Skeletal muscle satellite cell (primary cell): ENCODE results near the gene BRDT.
"Not testable (repeated sequence)": the region's sequence is repeated elsewhere in the genome, so short reads cannot be mapped to it uniquely, and the experiment has no call there.

Experiments
- H3K27me3 ChIP-seq: 2 replicates; pipeline ENCODE4 v1.7.0; 2013; ENCODE audit warnings: low read length; ENCODE audit not compliant: control insufficient read depth, insufficient read depth
- H3K36me3 ChIP-seq: 2 replicates; pipeline ENCODE4 v1.7.0; 2013; ENCODE audit warnings: mild to moderate bottlenecking, control low read depth, low read length; ENCODE audit not compliant: insufficient read depth
- H3K4me1 ChIP-seq: 2 replicates; pipeline ENCODE4 v1.7.0; 2013; ENCODE audit warnings: low read length; ENCODE audit not compliant: control insufficient read depth, insufficient read depth
- H3K4me2 ChIP-seq: 2 replicates; pipeline ENCODE4 v1.7.0; 2013; ENCODE audit warnings: mild to moderate bottlenecking, low read length
- H3K4me3 ChIP-seq: 2 replicates; pipeline ENCODE4 v1.7.0; 2013; ENCODE audit warnings: low read length
- H3K9ac ChIP-seq: 2 replicates; pipeline ENCODE4 v1.7.0; 2013; ENCODE audit warnings: mild to moderate bottlenecking, low read depth, low read length, moderate library complexity
- H3K9me3 ChIP-seq: replicated peaks from 2 replicates; pipeline ENCODE4 v1.7.0; 2013; ENCODE audit warnings: mild to moderate bottlenecking, control low read depth, low read length

The BRDT gene

DNA sequence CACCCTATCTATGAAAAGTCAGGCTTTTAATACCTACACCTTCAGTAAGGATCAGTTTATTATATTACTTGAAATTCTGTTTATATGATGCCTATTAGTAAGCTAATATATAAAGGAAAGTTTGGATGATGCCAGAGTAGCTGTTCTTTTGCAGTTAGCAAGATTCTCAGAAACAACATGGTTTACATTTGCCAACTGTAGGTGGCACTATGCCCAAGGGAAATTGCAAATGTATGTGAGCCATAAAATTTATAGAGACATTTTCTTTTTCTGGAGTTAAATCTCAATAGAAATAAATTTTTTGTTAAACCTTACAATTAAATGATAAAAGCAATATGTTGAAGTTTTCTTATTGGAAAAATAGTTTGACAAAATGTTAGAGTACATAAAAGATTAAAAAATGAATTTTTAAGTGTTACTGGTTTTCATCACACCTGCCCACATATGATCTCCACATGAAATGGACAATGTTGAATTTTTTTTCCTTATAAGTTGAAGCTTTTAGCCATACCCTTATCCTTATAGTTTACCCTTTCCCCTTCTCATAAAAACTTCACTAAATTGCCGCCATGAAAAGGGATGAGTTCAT, 48.5 kb downstream of the BRDT start:
- H3K9me3 ChIP-seq: no peaks in the 10 kb centered on the region
- no peaks in the 10 kb centered on the region for H3K36me3 ChIP-seq
- H3K9ac ChIP-seq: no peak overlapping the region
- no peak overlapping the region for H3K4me2 ChIP-seq
- H3K4me1 ChIP-seq: no peaks in the 10 kb centered on the region
- H3K27me3 ChIP-seq: no peaks in the 10 kb centered on the region
- no peak overlapping the region for H3K4me3 ChIP-seq

DNA sequence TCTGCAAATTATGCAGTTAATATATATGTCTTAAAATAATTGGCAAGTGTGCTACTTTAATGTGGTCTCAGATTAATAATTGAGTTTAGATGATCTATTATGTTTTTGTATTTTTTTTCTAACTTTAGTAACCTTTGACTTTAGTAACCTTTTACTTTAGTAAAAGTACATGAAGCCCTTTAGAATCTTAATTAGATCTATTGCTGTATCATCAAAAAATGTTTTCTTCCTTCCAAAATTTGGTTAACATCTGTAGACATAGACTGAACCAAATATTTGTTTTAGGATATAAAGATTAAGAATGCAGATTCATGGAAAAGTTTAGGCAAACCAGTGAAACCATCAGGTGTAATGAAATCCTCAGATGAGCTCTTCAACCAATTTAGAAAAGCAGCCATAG, 54.9 kb downstream of the BRDT start:
- H3K4me3 ChIP-seq: no peak overlapping the region
- no peak overlapping the region for H3K4me2 ChIP-seq
- H3K4me1 ChIP-seq: no peaks in the 10 kb centered on the region
- H3K9me3 ChIP-seq: no peaks in the 10 kb centered on the region
- H3K9ac ChIP-seq: no peak overlapping the region
- no peaks in the 10 kb centered on the region for H3K36me3 ChIP-seq
- H3K27me3 ChIP-seq: peaks cover 4% of the 10 kb centered on the region

DNA sequence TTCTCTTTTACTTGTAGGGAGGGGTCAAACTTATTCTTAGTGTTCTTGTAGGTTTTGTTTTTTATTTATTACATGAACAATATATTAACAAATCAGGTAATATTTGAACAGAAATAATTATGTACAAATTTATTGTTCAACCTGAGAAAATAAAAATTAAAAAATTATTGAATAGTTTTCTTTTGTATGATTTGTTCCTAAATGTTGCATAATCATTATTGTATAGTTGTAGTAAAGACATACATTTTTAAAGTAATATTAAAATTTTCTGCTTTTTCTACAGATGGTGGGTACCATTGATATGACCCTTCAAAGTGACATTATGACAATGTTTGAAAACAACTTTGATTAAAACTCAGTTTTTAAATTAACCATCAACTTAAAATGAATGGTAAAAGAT, 64.7 kb downstream of the BRDT start:
- Histone ChIP-seq H3K4me1 (no peaks in the 10 kb centered on the region), H3K9ac (no peak overlapping the region), H3K4me2 (no peak overlapping the region), H3K36me3 (no peaks in the 10 kb centered on the region), H3K9me3 (no peaks in the 10 kb centered on the region), H3K27me3 (no peaks in the 10 kb centered on the region), H3K4me3 (no peak overlapping the region)

DNA sequence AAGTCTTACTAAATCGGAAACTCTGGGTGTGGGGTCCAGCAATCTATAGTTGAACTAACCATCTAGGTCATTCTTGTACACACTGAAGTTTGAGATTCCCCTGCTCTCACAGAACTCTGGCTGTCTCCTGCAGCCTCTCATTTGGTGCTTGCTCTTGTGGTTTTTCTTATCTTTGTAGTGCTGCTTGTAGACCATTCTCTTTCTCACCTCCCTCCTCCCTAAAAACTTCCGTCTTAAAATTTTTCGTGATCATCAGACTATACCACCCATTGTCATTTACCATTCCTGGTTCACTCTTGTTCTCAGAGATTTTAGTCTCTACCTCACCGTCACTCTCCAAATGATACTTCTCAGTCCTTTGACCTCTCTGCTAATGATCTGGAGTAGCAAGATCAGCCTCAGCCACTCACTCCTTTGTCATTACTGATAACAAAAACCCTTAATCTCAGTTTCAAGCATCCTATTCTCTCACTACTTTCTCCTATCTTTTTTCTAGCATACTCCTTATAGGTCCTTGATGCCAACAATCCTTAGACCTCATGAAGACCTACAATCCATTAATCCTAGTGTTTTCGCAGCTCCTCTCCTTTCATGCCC, 67.6 kb downstream of the BRDT start:
- Histone ChIP-seq H3K4me3 (no peak overlapping the region), H3K9me3 (no peaks in the 10 kb centered on the region), H3K4me2 (no peak overlapping the region), H3K27me3 (no peaks in the 10 kb centered on the region), H3K9ac (no peak overlapping the region), H3K4me1 (no peaks in the 10 kb centered on the region), H3K36me3 (no peaks in the 10 kb centered on the region)

DNA sequence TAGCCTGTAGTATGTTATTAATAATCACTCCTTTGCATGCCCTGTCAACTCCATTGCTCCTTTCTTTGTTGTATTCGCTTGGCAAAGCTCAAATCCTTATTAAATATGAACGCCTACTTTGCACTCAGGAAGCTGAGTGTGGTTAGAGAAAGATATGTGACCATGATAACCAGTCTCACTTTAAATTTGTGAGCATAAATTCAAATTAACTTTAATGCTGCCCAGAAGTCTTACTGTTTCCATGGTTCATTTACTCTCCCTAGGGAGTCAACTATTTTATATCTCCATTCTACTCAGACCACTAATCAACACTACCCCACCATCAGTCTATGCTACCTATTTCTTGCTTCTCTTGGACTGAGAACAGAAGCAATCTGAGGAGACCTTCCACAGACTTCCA, 68.5 kb downstream of the BRDT start:
- Histone ChIP-seq H3K27me3 (no peaks in the 10 kb centered on the region), H3K36me3 (no peaks in the 10 kb centered on the region), H3K4me1 (no peaks in the 10 kb centered on the region), H3K4me3 (no peak overlapping the region), H3K4me2 (no peak overlapping the region), H3K9ac (no peak overlapping the region), H3K9me3 (no peaks in the 10 kb centered on the region)

DNA sequence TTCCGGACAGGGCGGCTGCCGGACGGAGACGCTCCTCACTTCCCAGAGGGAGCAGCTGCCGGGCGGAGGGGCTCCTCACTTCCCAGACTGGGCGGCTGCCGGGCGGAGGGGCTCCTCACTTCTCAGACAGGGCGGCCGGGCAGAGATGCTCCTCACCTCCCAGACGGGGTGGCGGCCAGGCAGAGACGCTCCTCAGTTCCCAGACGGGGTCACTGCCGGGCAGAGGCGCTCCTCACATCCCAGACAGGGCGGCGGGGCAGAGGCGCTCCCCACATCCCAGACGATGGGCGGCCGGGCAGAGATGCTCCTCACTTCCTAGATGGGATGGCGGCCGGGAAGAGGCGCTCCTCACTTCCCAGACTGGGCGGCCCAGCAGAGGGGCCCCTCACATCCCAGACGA, 76.8 kb downstream of the BRDT start:
- H3K9ac ChIP-seq, H3K4me3 ChIP-seq, H3K4me1 ChIP-seq, H3K4me2 ChIP-seq, H3K27me3 ChIP-seq, H3K9me3 ChIP-seq, H3K36me3 ChIP-seq: not testable (repeated sequence)

DNA sequence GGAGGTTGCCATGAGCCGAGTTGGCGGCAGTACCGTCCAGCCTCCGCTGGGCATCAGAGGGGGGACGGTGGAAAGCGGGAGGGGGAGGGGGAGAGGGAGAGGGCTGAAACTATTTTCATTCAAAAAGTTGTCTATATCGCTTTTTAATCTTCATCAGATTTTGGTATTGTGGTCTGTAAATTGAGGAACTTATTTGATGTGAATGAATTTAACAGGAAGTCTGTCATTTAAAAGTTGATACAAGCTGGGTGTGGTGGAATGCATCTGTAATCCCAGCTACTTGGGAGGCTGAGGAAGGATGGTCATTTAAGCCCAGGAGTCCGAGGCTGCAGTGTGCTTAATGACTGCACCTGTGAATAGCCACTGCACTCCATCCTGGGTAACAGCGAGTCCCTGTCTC, 77.6 kb downstream of the BRDT start:
- peaks cover 9% of the 10 kb centered on the region for H3K4me1 ChIP-seq
- no peaks in the 10 kb centered on the region for H3K36me3 ChIP-seq
- H3K4me2 ChIP-seq: no peak overlapping the region
- H3K27me3 ChIP-seq: peaks cover 6% of the 10 kb centered on the region
- no peaks in the 10 kb centered on the region for H3K9me3 ChIP-seq
- no peak overlapping the region for H3K4me3 ChIP-seq
- no peak overlapping the region for H3K9ac ChIP-seq

DNA sequence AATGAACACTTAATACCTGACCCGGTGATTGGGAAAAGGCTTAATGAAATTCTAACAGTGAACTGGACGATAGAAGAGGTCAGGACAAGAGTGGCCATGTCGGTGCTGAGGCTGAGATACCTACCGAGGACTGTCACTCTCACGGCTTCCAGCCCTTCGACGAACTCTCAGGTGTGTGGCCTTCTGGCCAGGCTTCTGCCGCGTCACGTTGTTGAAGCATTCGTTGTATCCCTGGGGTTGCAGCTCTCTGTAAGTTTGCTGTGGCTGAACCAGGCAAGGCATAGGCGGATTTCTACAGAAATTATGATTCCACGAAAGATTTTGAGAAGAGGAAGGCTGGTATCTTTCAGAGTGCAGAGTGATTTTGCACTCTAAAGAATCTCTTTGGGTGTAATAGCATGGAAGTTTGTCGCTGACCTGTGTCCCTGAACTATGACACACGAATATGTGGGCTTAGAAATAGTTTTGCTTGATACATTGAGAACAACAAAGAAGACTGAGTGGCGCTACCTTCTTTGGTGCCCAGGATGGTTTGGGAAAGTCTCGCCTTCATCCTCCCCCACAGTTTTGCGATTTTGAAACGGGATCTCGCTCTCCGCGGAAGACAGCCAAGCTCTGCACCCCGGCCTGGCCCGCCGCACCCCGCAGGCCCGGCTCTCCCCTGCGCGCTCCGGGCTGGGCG, 80.2 kb downstream of the BRDT start:
- Histone ChIP-seq H3K27me3 (peaks cover 6% of the 10 kb centered on the region), H3K9ac (peak overlapping the region; percentile 67), H3K4me1 (peaks cover 9% of the 10 kb centered on the region), H3K4me2 (peak overlapping the region; percentile 98), H3K4me3 (peak overlapping the region; percentile 76), H3K9me3 (no peaks in the 10 kb centered on the region), H3K36me3 (no peaks in the 10 kb centered on the region)

DNA sequence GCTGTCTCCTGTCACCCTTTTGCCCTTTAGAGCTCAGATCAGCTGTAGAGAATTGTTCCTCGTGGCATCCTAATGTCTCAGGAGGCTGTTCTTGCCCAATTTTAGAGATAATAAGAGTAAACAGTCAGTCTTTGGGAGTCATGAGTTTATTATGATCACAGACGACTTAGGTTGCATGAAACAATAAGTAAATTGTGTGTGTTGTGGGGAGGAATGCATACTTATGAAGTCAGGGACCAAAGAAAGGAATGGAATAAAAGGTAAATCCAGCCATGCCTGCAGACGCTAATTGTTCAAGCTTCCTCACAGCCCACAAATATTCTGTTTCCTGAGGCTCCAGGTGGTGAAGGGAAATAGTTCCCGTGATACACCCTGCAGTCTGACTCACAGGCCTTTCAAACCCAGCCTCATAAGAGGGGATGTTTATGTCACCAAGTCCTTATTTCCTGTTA, 81.5 kb downstream of the BRDT start:
- Histone ChIP-seq H3K4me1 (peaks cover 9% of the 10 kb centered on the region), H3K9ac (no peak overlapping the region), H3K4me3 (peak overlapping the region; percentile 76), H3K36me3 (no peaks in the 10 kb centered on the region), H3K27me3 (peaks cover 6% of the 10 kb centered on the region), H3K9me3 (no peaks in the 10 kb centered on the region), H3K4me2 (peak overlapping the region; percentile 98)

DNA sequence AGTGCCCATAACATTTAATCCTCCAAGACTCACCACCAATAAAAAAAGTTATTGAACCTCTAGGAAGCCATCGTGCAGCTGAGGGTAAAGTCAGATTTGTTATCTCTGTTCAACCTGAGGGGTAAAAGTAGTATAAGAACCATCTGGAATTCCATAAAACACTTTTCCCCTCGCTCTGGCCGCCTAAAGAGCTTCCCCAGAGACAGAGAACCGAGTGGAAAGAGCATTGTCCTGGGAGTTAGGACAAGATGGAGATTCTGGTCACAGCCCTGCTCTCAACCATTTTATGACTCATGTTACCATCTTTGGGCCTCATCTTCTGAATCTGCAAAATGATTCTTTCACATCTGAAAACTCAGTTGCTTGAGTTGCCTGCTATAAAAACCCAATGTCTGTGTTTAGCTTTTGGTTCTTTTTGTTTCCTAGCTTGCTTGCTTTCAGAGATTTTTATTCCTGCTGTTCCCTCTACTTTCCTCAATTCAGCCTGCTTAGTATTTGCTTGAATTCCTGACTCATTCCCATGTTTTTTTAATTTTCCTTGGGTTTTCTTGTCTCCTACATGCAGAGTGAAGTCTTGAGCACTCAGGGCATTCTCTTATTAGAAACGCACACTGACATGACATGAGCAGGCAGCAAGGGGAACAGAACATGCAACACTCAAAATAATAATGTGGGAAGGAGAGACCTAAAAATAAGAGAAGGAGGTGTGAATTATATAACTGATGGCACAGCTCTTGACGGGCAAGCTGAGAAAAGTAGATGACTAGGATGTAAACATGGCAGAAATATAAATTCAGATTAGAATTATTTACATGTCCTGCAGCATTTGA, 82.3 kb downstream of the BRDT start:
- Histone ChIP-seq H3K9me3 (no peaks in the 10 kb centered on the region), H3K9ac (no peak overlapping the region), H3K4me1 (peaks cover 9% of the 10 kb centered on the region), H3K4me3 (no peak overlapping the region), H3K36me3 (no peaks in the 10 kb centered on the region), H3K27me3 (peaks cover 6% of the 10 kb centered on the region), H3K4me2 (no peak overlapping the region)

DNA sequence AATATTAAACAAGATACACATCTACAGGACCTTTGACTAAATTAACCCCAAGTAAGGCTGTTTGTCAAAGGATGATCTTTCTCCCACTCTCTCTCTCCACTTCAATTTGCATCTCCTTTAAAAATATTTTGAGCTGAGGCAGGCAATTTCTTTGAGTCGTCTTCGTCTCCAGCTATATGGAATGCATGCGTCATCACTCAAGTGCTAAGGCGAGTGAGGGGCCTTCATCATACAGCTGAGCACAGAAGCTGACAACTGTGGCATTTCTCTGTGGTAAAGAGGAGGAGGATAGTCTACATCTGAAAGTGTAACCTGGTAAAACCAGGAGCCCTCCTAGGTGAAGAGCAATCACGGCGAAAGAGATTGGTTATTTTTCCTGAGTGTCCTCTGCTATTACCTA, 88.2 kb downstream of the BRDT start:
- H3K9me3 ChIP-seq: no peaks in the 10 kb centered on the region
- H3K4me3 ChIP-seq: no peak overlapping the region
- H3K9ac ChIP-seq: no peak overlapping the region
- no peak overlapping the region for H3K4me2 ChIP-seq
- H3K4me1 ChIP-seq: no peaks in the 10 kb centered on the region
- no peaks in the 10 kb centered on the region for H3K36me3 ChIP-seq
- H3K27me3 ChIP-seq: no peaks in the 10 kb centered on the region
